ENCODE measurements around the gene GPC3.

Gene GPC3

GRCh38 chrX:133566876-133567275 lies 418.5 kb downstream of the GPC3 start:
- H3K23ac ChIP-seq (ENCODE audit: low read depth, low read length, poor library complexity) = no peak overlapping the region
- H3K4me1 ChIP-seq (ENCODE audit: control insufficient read depth in 2 of 2, insufficient read depth in 1 of 2, low read depth in 1 of 2, low read length in 2 of 2) = no peaks in the 10 kb centered on the region
- no peak overlapping the region for H3K4me2 ChIP-seq (ENCODE audit: insufficient read depth, low read length, poor library complexity, severe bottlenecking)
- no peaks in the 10 kb centered on the region for H3K9me3 ChIP-seq (replicated peaks in 1 of 2; ENCODE audit: control insufficient read depth in 2 of 2, insufficient read depth in 1 of 2, low read depth in 1 of 2, low read length in 2 of 2)
- H2BK15ac ChIP-seq (ENCODE audit: low read length) = no peak overlapping the region
- H2AK5ac ChIP-seq (ENCODE audit: low read depth, low read length) = no peak overlapping the region
- H3K14ac ChIP-seq (ENCODE audit: low read length) = no peak overlapping the region
- no peaks in the 10 kb centered on the region for H3K36me3 ChIP-seq (replicated peaks in 1 of 2; ENCODE audit: control insufficient read depth in 2 of 2, insufficient read depth in 2 of 2, low read length in 2 of 2)
- H2BK120ac ChIP-seq (ENCODE audit: low read depth, low read length) = no peak overlapping the region
- no peak overlapping the region for H2BK12ac ChIP-seq (ENCODE audit: low read length)
- no peaks in the 10 kb centered on the region for H3K79me1 ChIP-seq (ENCODE audit: low read depth, low read length)
- H4K91ac ChIP-seq (ENCODE audit: low read depth, low read length, poor library complexity) = no peak overlapping the region
- H3K27ac ChIP-seq (replicated peaks; ENCODE audit: low read length) = no peak overlapping the region
- DNase-seq (ENCODE audit: low spot score) = no peak
- no peak overlapping the region for H2AFZ ChIP-seq (ENCODE audit: low read length)
- no CpG with 5 or more reads among the region's 1 CpG for WGBS, 2 donors (ENCODE audit: extremely low coverage in 2 of 2, insufficient read length in 2 of 2, insufficient replicate concordance in 1 of 2)
- no peak overlapping the region for H2BK5ac ChIP-seq (ENCODE audit: low read length)
- H4K8ac ChIP-seq (ENCODE audit: low read depth, low read length) = no peak overlapping the region
- no peak overlapping the region for H3K4ac ChIP-seq (ENCODE audit: low read length)
- no peaks in the 10 kb centered on the region for H3K27me3 ChIP-seq (ENCODE audit: control insufficient read depth in 3 of 3, insufficient read depth in 3 of 3, low read depth in 1 of 3, low read length in 3 of 3)
- H3K9ac ChIP-seq (ENCODE audit: low read depth, low read length, poor library complexity) = no peak overlapping the region
- H3K18ac ChIP-seq (ENCODE audit: low read length) = no peak overlapping the region
- no peak overlapping the region for H3K4me3 ChIP-seq (ENCODE audit: low read length in 2 of 2)

- Histone ChIP-seq H4K91ac (ENCODE audit: low read depth, low read length, poor library complexity) (no peak overlapping the region), H2BK15ac (ENCODE audit: low read length) (no peak overlapping the region), H2BK12ac (ENCODE audit: low read length) (no peak overlapping the region), H3K4me1 (ENCODE audit: control insufficient read depth in 2 of 2, insufficient read depth in 1 of 2, low read depth in 1 of 2, low read length in 2 of 2) (no peaks in the 10 kb centered on the region), H3K79me1 (ENCODE audit: low read depth, low read length) (no peaks in the 10 kb centered on the region), H2AK5ac (ENCODE audit: low read depth, low read length) (no peak overlapping the region), H3K4ac (ENCODE audit: low read length) (no peak overlapping the region), H2BK5ac (ENCODE audit: low read length) (no peak overlapping the region), H3K36me3 (replicated peaks in 1 of 2; ENCODE audit: control insufficient read depth in 2 of 2, insufficient read depth in 2 of 2, low read length in 2 of 2) (no peaks in the 10 kb centered on the region), H3K23ac (ENCODE audit: low read depth, low read length, poor library complexity) (no peak overlapping the region), H3K9ac (ENCODE audit: low read depth, low read length, poor library complexity) (no peak overlapping the region), H3K27me3 (ENCODE audit: control insufficient read depth in 3 of 3, insufficient read depth in 3 of 3, low read depth in 1 of 3, low read length in 3 of 3) (no peaks in the 10 kb centered on the region), H3K27ac (replicated peaks; ENCODE audit: low read length) (no peak overlapping the region), H3K18ac (ENCODE audit: low read length) (no peak overlapping the region), H2AFZ (ENCODE audit: low read length) (no peak overlapping the region), H3K9me3 (replicated peaks in 1 of 2; ENCODE audit: control insufficient read depth in 2 of 2, insufficient read depth in 1 of 2, low read depth in 1 of 2, low read length in 2 of 2) (no peaks in the 10 kb centered on the region), H2BK120ac (ENCODE audit: low read depth, low read length) (no peak overlapping the region), H4K8ac (ENCODE audit: low read depth, low read length) (no peak overlapping the region), H3K4me2 (ENCODE audit: insufficient read depth, low read length, poor library complexity, severe bottlenecking) (no peak overlapping the region), H3K4me3 (ENCODE audit: low read length in 2 of 2) (no peak overlapping the region), H3K14ac (ENCODE audit: low read length) (no peak overlapping the region)
- WGBS, 2 donors (ENCODE audit: extremely low coverage in 2 of 2, insufficient read length in 2 of 2, insufficient replicate concordance in 1 of 2) = no CpG with 5 or more reads among the region's 2 CpGs
- no peak for DNase-seq (ENCODE audit: low spot score)
Observed at GRCh38 chrX:133563705-133564104, 421.7 kb downstream of the GPC3 start.

- Histone ChIP-seq H2AFZ (ENCODE audit: low read length) (no peak overlapping the region), H3K4me1 (ENCODE audit: control insufficient read depth in 2 of 2, insufficient read depth in 1 of 2, low read depth in 1 of 2, low read length in 2 of 2) (no peaks in the 10 kb centered on the region), H2BK5ac (ENCODE audit: low read length) (no peak overlapping the region), H3K23ac (ENCODE audit: low read depth, low read length, poor library complexity) (no peak overlapping the region), H3K79me1 (ENCODE audit: low read depth, low read length) (no peaks in the 10 kb centered on the region), H3K4me3 (ENCODE audit: low read length in 2 of 2) (no peak overlapping the region), H3K36me3 (replicated peaks in 1 of 2; ENCODE audit: control insufficient read depth in 2 of 2, insufficient read depth in 2 of 2, low read length in 2 of 2) (no peaks in the 10 kb centered on the region), H3K27ac (replicated peaks; ENCODE audit: low read length) (no peak overlapping the region), H2BK12ac (ENCODE audit: low read length) (no peak overlapping the region), H4K8ac (ENCODE audit: low read depth, low read length) (no peak overlapping the region), H2BK15ac (ENCODE audit: low read length) (no peak overlapping the region), H3K18ac (ENCODE audit: low read length) (no peak overlapping the region), H2AK5ac (ENCODE audit: low read depth, low read length) (no peak overlapping the region), H3K4me2 (ENCODE audit: insufficient read depth, low read length, poor library complexity, severe bottlenecking) (no peak overlapping the region), H3K4ac (ENCODE audit: low read length) (no peak overlapping the region), H3K27me3 (ENCODE audit: control insufficient read depth in 3 of 3, insufficient read depth in 3 of 3, low read depth in 1 of 3, low read length in 3 of 3) (no peaks in the 10 kb centered on the region), H3K9me3 (replicated peaks in 1 of 2; ENCODE audit: control insufficient read depth in 2 of 2, insufficient read depth in 1 of 2, low read depth in 1 of 2, low read length in 2 of 2) (no peaks in the 10 kb centered on the region), H3K14ac (ENCODE audit: low read length) (no peak overlapping the region), H2BK120ac (ENCODE audit: low read depth, low read length) (no peak overlapping the region), H4K91ac (ENCODE audit: low read depth, low read length, poor library complexity) (no peak overlapping the region), H3K9ac (ENCODE audit: low read depth, low read length, poor library complexity) (no peak overlapping the region)
- no peak for DNase-seq (ENCODE audit: low spot score)
Observed at GRCh38 chrX:133561251-133561650, 424.1 kb downstream of the GPC3 start.

- H3K4me3 ChIP-seq (ENCODE audit: low read length in 2 of 2) = no peak overlapping the region
- H2AFZ ChIP-seq (ENCODE audit: low read length) = no peak overlapping the region
- H4K91ac ChIP-seq (ENCODE audit: low read depth, low read length, poor library complexity) = no peak overlapping the region
- H4K8ac ChIP-seq (ENCODE audit: low read depth, low read length) = no peak overlapping the region
- no peaks in the 10 kb centered on the region for H3K79me1 ChIP-seq (ENCODE audit: low read depth, low read length)
- no CpG with 5 or more reads among the region's 7 CpGs for WGBS, 2 donors (ENCODE audit: extremely low coverage in 2 of 2, insufficient read length in 2 of 2, insufficient replicate concordance in 1 of 2)
- H3K9ac ChIP-seq (ENCODE audit: low read depth, low read length, poor library complexity) = no peak overlapping the region
- H3K4me2 ChIP-seq (ENCODE audit: insufficient read depth, low read length, poor library complexity, severe bottlenecking) = no peak overlapping the region
- H2AK5ac ChIP-seq (ENCODE audit: low read depth, low read length) = no peak overlapping the region
- H3K23ac ChIP-seq (ENCODE audit: low read depth, low read length, poor library complexity) = no peak overlapping the region
- no peaks in the 10 kb centered on the region for H3K27me3 ChIP-seq (ENCODE audit: control insufficient read depth in 3 of 3, insufficient read depth in 3 of 3, low read depth in 1 of 3, low read length in 3 of 3)
- no peak for DNase-seq (ENCODE audit: low spot score)
- no peaks in the 10 kb centered on the region for H3K4me1 ChIP-seq (ENCODE audit: control insufficient read depth in 2 of 2, insufficient read depth in 1 of 2, low read depth in 1 of 2, low read length in 2 of 2)
- no peak overlapping the region for H2BK15ac ChIP-seq (ENCODE audit: low read length)
- H3K27ac ChIP-seq (replicated peaks; ENCODE audit: low read length) = no peak overlapping the region
- no peak overlapping the region for H2BK12ac ChIP-seq (ENCODE audit: low read length)
- no peak overlapping the region for H3K18ac ChIP-seq (ENCODE audit: low read length)
- H2BK5ac ChIP-seq (ENCODE audit: low read length) = no peak overlapping the region
- H2BK120ac ChIP-seq (ENCODE audit: low read depth, low read length) = no peak overlapping the region
- no peak overlapping the region for H3K14ac ChIP-seq (ENCODE audit: low read length)
- no peak overlapping the region for H3K4ac ChIP-seq (ENCODE audit: low read length)
- peaks cover 0 to 2% of the 10 kb centered on the region in 2 donors for H3K9me3 ChIP-seq (replicated peaks in 1 of 2; ENCODE audit: control insufficient read depth in 2 of 2, insufficient read depth in 1 of 2, low read depth in 1 of 2, low read length in 2 of 2)
- no peaks in the 10 kb centered on the region for H3K36me3 ChIP-seq (replicated peaks in 1 of 2; ENCODE audit: control insufficient read depth in 2 of 2, insufficient read depth in 2 of 2, low read length in 2 of 2)
Observed at GRCh38 chrX:133559909-133560308, 425.5 kb downstream of the GPC3 start.
